Esophagus muscularis mucosa (tissue), 4 donors: ENCODE data around the gene TGFBR1. TPM values are rescaled to one million over a fixed set of nuclear protein-coding genes. Genes with fewer than 3 reads are reported as not detected.
A peak's percentile ranks its signal among the peaks of the same experiment; 100 is the strongest.

Experiments
- DNase-seq: peaks from one replicate; pipeline ENCODE4 v3.0.0-alpha.2; 2017; ENCODE audit errors: extremely low spot score
- H3K27ac ChIP-seq, 4 donors: fragments of 200-600 bp; sonication (generic); replicated peaks in 1 of 4; 1 replicate in 3 of 4; 2 replicates in 1 of 4; pipeline ENCODE4 v1.5.1; 2016 to 2019; ENCODE audit warnings: mild to moderate bottlenecking in 1 of 4
- H3K27me3 ChIP-seq, 4 donors: fragments of 200-600 bp; sonication (generic); one replicate each; pipeline versions ENCODE4 v1.5.1 to v1.6.0; 2016 to 2019
- H3K36me3 ChIP-seq, 4 donors: fragments of 200-600 bp; sonication (generic); one replicate each; pipeline ENCODE4 v1.5.1; 2016 to 2019
- H3K4me1 ChIP-seq, 4 donors: fragments of 200-600 bp; sonication (generic); one replicate each; pipeline ENCODE4 v1.5.1; 2016 to 2019
- H3K4me3 ChIP-seq, 4 donors: fragments of 200-600 bp; sonication (generic); 1 replicate in 2 of 4; 2 replicates in 2 of 4; pipeline ENCODE4 v1.5.1; 2016 to 2019; ENCODE audit warnings: mild to moderate bottlenecking in 4 of 4, moderate library complexity in 1 of 4
- H3K9me3 ChIP-seq, 4 donors: fragments of 200-600 bp; sonication (generic); 1 replicate in 3 of 4; 2 replicates in 1 of 4; pipeline ENCODE4 v1.5.1; 2016 to 2019
- CTCF ChIP-seq, 3 experiments: fragments of 200-600 bp in 2 of 3; fragments of 450-650 bp in 1 of 3; sonication (generic) in 2 of 3; IDR thresholded peaks; one replicate each; pipeline ENCODE4 v1.5.1; 2017 to 2019; ENCODE audit warnings: antibody characterized with exemption in 3 of 3, mild to moderate bottlenecking in 2 of 3, moderate library complexity in 1 of 3
- EP300 ChIP-seq: sonication (generic); formaldehyde crosslinking; IDR thresholded peaks from one replicate; pipeline ENCODE4 v1.6.1; 2017; ENCODE audit warnings: antibody characterized with exemption
- POLR2A ChIP-seq: fragments of 450-650 bp; IDR thresholded peaks from one replicate; pipeline ENCODE4 v1.6.1; 2017; ENCODE audit warnings: antibody characterized with exemption, moderate library complexity, mild to moderate bottlenecking, low read depth
- POLR2AphosphoS5 ChIP-seq, 2 donors: sonication (generic); formaldehyde crosslinking; IDR thresholded peaks; one replicate each; pipeline ENCODE4 v1.6.1; 2017; ENCODE audit warnings: antibody characterized with exemption in 2 of 2
- WGBS: methylation state at CpG from one replicate; pipeline ENCODE4 v1.1.5; 2018; 5-methylcytosine and 5-hydroxymethylcytosine counted together
- intact Hi-C: fragments of 100-400 bp; cut with DNase I; formaldehyde crosslinking; loops from one replicate; pipeline ENCODE4 v1.15.1; 2023
- total RNA-seq, 4 donors: library from RNA; depleted of rRNA; stranded (reverse); fragments of >200 nt; gene quantifications; one replicate each; pipeline versions ENCODE4 v1.1.0 to v1.2.1, GENCODE V29; 2016

TGFBR1 gene
- total RNA-seq, 4 donors from 2014 or later = 33.7 to 63.1 (median 48.1) TPM

GRCh38 chr9:99169086-99169485, 64.2 kb downstream of the TGFBR1 start:
- H3K4me1 ChIP-seq = no peaks in the 10 kb centered on the region
- H3K27me3 ChIP-seq = peaks cover 0 to 18% (median 0%) of the 10 kb centered on the region in 4 donors
- no peak overlapping the region for H3K27ac ChIP-seq
- intact Hi-C loops = no loop called here
- H3K4me3 ChIP-seq = no peak overlapping the region
- H3K36me3 ChIP-seq = no peaks in the 10 kb centered on the region
- TF ChIP-seq CTCF (IDR thresholded peaks at IDR 0.05) = no peak
- TF ChIP-seq EP300 = no peak
- TF ChIP-seq POLR2AphosphoS5 (IDR thresholded peaks at IDR 0.05) = no peak
- no peak for TF ChIP-seq POLR2A
- no peak for DNase-seq
- 93% methylated on average over 2 of the region's 2 CpGs for WGBS
- H3K9me3 ChIP-seq = no peaks in the 10 kb centered on the region

- Histone ChIP-seq H3K4me1 (no peaks in the 10 kb centered on the region), H3K9me3 (no peaks in the 10 kb centered on the region), H3K36me3 (no peaks in the 10 kb centered on the region), H3K4me3 (no peak overlapping the region), H3K27me3 (peaks cover 0 to 18% (median 0%) of the 10 kb centered on the region in 4 donors), H3K27ac (no peak overlapping the region)
- DNase-seq = peak; percentile 90
- WGBS = 49% methylated on average over 9 of the region's 10 CpGs
- intact Hi-C loops = no loop called here
- no peak for TF ChIP-seq POLR2AphosphoS5 (IDR thresholded peaks at IDR 0.05)
- TF ChIP-seq CTCF (IDR thresholded peaks at IDR 0.05) = no peak
- no peak for TF ChIP-seq EP300
- no peak for TF ChIP-seq POLR2A
Measured at GRCh38 chr9:99169982-99170761, 65.3 kb downstream of the TGFBR1 start.

- intact Hi-C loops = no loop called here
- WGBS = 88% methylated on average over 15 of the region's 15 CpGs
- DNase-seq = peak; percentile 64
- no peaks in the 10 kb centered on the region for H3K9me3 ChIP-seq
- H3K27ac ChIP-seq = no peak overlapping the region
- H3K27me3 ChIP-seq = peaks cover 0 to 18% (median 0%) of the 10 kb centered on the region in 4 donors
- no peaks in the 10 kb centered on the region for H3K4me1 ChIP-seq
- no peak overlapping the region for H3K4me3 ChIP-seq
- no peak for TF ChIP-seq CTCF (IDR thresholded peaks at IDR 0.05)
- TF ChIP-seq POLR2AphosphoS5 (IDR thresholded peaks at IDR 0.05) = no peak
- TF ChIP-seq EP300 = no peak
- no peak for TF ChIP-seq POLR2A
- H3K36me3 ChIP-seq = no peaks in the 10 kb centered on the region
Measured at GRCh38 chr9:99171225-99172123, 66.6 kb downstream of the TGFBR1 start.

GRCh38 chr9:99172124-99173091, 67.5 kb downstream of the TGFBR1 start:
- H3K27me3 ChIP-seq = peaks cover 0 to 18% (median 0%) of the 10 kb centered on the region in 4 donors
- DNase-seq = peak; percentile 75
- WGBS = 88% methylated on average over 10 of the region's 10 CpGs
- no peak overlapping the region for H3K27ac ChIP-seq
- no peaks in the 10 kb centered on the region for H3K4me1 ChIP-seq
- TF ChIP-seq EP300 (no peak), POLR2AphosphoS5 (IDR thresholded peaks at IDR 0.05) (no peak), POLR2A (no peak), CTCF (IDR thresholded peaks at IDR 0.05) (no peak)
- intact Hi-C loops = no loop called here
- H3K4me3 ChIP-seq = no peak overlapping the region
- no peaks in the 10 kb centered on the region for H3K9me3 ChIP-seq
- H3K36me3 ChIP-seq = no peaks in the 10 kb centered on the region
